ENCODE measurements around the gene TBX2.

TBX2 gene

DNA sequence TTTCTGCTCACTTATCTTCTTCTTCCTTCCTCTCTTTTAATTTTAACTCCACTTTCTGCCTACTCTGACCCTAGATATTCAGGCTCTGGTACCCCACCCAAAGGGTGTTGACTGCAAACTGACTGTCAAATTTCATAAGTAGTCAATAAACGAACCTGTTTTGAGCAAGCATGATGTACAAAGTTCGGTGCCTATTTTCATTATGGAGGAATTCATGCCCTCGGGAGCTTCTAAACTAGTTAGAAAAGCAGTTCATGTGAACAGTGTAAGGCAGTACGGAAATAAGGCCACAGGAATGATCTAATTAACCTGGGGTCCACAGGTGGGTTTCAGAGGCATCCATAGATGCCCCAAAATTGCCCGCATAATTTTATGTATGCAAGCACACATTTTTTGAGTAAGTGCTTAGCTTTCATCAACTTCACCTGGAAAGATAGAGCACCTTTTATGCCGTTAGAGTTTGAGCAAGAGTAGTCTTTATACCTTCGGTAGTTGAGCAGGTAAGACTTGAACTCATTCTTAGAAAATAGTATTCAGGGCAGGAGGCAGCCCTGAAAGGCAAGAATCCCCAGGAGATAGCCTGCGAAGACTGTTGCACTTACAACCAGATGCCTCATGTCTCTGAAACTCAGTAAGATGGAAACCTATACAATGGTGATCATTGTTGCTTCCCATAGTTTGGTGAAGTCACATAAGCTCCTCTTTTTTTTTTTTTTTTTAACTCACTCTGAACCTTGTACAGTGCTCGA is 36.6 kb upstream of the TBX2 start:
- no peaks in the 10 kb centered on the region for H3K27me3 ChIP-seq (ENCODE audit: insufficient read depth, low read length)
- no peak overlapping the region for H3K27ac ChIP-seq (ENCODE audit: low read depth, low read length, poor library complexity, severe bottlenecking)
- TF ChIP-seq, protein P1, sequence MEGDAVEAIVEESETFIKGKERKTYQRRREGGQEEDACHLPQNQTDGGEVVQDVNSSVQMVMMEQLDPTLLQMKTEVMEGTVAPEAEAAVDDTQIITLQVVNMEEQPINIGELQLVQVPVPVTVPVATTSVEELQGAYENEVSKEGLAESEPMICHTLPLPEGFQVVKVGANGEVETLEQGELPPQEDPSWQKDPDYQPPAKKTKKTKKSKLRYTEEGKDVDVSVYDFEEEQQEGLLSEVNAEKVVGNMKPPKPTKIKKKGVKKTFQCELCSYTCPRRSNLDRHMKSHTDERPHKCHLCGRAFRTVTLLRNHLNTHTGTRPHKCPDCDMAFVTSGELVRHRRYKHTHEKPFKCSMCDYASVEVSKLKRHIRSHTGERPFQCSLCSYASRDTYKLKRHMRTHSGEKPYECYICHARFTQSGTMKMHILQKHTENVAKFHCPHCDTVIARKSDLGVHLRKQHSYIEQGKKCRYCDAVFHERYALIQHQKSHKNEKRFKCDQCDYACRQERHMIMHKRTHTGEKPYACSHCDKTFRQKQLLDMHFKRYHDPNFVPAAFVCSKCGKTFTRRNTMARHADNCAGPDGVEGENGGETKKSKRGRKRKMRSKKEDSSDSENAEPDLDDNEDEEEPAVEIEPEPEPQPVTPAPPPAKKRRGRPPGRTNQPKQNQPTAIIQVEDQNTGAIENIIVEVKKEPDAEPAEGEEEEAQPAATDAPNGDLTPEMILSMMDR (IDR thresholded peaks at IDR 0.05; ENCODE audit: low read length): no peak
- no peaks in the 10 kb centered on the region for H4K20me1 ChIP-seq (ENCODE audit: insufficient read depth, low read length)
- H3K9me3 ChIP-seq (ENCODE audit: low read length): no peaks in the 10 kb centered on the region
- H3K36me3 ChIP-seq (ENCODE audit: insufficient read depth, low read length): no peaks in the 10 kb centered on the region
- no peaks in the 10 kb centered on the region for H3F3A ChIP-seq (ENCODE audit: insufficient read depth, low read length)
- no peaks in the 10 kb centered on the region for H3K9me2 ChIP-seq (ENCODE audit: low read depth, low read length)
- no peak overlapping the region for H3K4me2 ChIP-seq (ENCODE audit: low read length)
- no peak overlapping the region for H3K4me3 ChIP-seq (ENCODE audit: low read depth, low read length, poor library complexity, severe bottlenecking)
- no peaks in the 10 kb centered on the region for H3K4me1 ChIP-seq (ENCODE audit: insufficient read depth, low read length, severe bottlenecking)
- no peak overlapping the region for H3K9ac ChIP-seq (ENCODE audit: low read length)
- H2AFZ ChIP-seq (ENCODE audit: low read length): no peak overlapping the region
- H3K79me2 ChIP-seq (ENCODE audit: insufficient read depth, low read length): no peaks in the 10 kb centered on the region

DNA sequence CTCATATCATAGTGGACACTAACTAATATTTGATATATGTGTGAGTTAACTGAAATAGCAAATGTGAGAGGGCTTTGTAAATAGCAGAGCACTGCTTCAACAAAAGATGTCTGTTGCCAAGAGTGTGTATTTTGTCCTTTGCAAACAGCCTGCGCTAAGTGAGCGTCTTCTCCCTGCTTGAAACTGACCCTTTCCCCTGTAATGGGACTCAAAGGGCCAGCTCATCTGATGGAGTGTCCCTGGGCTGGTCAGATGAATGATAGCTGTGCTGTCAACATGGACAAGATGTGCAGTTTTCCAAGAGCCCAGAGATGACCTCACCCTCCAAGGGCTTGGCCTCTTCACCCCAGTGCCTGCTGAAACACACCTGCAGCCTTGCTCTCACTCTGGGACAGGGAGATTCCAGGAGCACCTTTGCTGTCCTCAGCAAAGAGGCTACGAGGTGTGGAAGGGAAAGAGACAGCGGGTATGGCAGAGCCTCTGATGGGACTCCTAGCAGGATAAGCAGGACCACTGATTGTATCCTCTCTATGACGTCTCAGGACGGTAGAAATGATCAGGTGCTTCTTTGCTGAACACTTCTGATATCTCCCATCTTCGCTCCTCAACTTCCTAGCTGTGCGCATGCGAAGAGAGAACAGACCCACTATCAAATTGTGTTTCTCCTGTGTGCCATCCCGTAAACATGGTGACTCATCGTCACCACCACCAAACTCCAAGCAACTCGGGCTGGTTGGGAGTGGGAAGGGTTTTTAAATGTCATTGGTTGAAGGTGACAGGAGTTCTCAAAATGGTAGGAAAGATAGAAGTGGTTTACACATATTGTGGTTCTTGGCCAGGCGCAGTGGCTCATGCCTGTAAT is 35.8 kb upstream of the TBX2 start:
- Histone ChIP-seq H3K9me3 (ENCODE audit: low read length) (no peaks in the 10 kb centered on the region), H2AFZ (ENCODE audit: low read length) (no peak overlapping the region), H3K36me3 (ENCODE audit: insufficient read depth, low read length) (no peaks in the 10 kb centered on the region), H3K79me2 (ENCODE audit: insufficient read depth, low read length) (no peaks in the 10 kb centered on the region), H3K27ac (ENCODE audit: low read depth, low read length, poor library complexity, severe bottlenecking) (no peak overlapping the region), H3K4me2 (ENCODE audit: low read length) (no peak overlapping the region), H3F3A (ENCODE audit: insufficient read depth, low read length) (no peaks in the 10 kb centered on the region), H3K27me3 (ENCODE audit: insufficient read depth, low read length) (no peaks in the 10 kb centered on the region), H3K9ac (ENCODE audit: low read length) (no peak overlapping the region), H3K4me1 (ENCODE audit: insufficient read depth, low read length, severe bottlenecking) (no peaks in the 10 kb centered on the region), H4K20me1 (ENCODE audit: insufficient read depth, low read length) (no peaks in the 10 kb centered on the region), H3K4me3 (ENCODE audit: low read depth, low read length, poor library complexity, severe bottlenecking) (no peak overlapping the region), H3K9me2 (ENCODE audit: low read depth, low read length) (no peaks in the 10 kb centered on the region)
- TF ChIP-seq, protein P1 (IDR thresholded peaks at IDR 0.05; ENCODE audit: low read length): no peak
- TF ChIP-seq EZH2 (IDR thresholded peaks at IDR 0.05; ENCODE audit: borderline replicate concordance, low read length): no peak

DNA sequence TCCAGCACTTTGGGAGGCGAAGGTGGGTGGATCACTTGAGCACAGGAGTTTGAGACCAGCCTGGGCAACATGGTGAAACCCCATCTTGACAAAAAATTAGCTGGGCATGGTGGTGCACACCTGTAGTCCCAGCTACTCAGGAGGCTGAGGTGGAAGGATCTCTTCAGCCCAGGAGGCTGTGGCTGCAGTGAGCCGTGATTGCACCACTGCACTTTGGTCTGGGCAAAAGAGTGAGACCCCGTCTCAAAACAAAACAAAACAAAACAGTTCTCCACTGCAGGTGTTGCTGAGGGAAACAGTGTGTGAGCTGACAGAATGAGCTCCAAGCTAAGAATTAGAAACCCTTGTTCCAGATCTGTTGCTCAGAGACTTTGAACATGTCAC is 35.2 kb upstream of the TBX2 start:
- H3K79me2 ChIP-seq (ENCODE audit: insufficient read depth, low read length): no peaks in the 10 kb centered on the region
- no peaks in the 10 kb centered on the region for H3F3A ChIP-seq (ENCODE audit: insufficient read depth, low read length)
- no peak overlapping the region for H3K4me2 ChIP-seq (ENCODE audit: low read length)
- H3K9me3 ChIP-seq (ENCODE audit: low read length): no peaks in the 10 kb centered on the region
- H3K9me2 ChIP-seq (ENCODE audit: low read depth, low read length): no peaks in the 10 kb centered on the region
- H3K9ac ChIP-seq (ENCODE audit: low read length): no peak overlapping the region
- no peak overlapping the region for H3K4me3 ChIP-seq (ENCODE audit: low read depth, low read length, poor library complexity, severe bottlenecking)
- H3K4me1 ChIP-seq (ENCODE audit: insufficient read depth, low read length, severe bottlenecking): no peaks in the 10 kb centered on the region
- H4K20me1 ChIP-seq (ENCODE audit: insufficient read depth, low read length): no peaks in the 10 kb centered on the region
- H2AFZ ChIP-seq (ENCODE audit: low read length): no peak overlapping the region
- H3K36me3 ChIP-seq (ENCODE audit: insufficient read depth, low read length): no peaks in the 10 kb centered on the region
- H3K27ac ChIP-seq (ENCODE audit: low read depth, low read length, poor library complexity, severe bottlenecking): no peak overlapping the region
- TF ChIP-seq, protein P1 (IDR thresholded peaks at IDR 0.05; ENCODE audit: low read length): no peak
- no peak for TF ChIP-seq EZH2 (IDR thresholded peaks at IDR 0.05; ENCODE audit: borderline replicate concordance, low read length)
- H3K27me3 ChIP-seq (ENCODE audit: insufficient read depth, low read length): no peaks in the 10 kb centered on the region

Data from OCI-LY1 (cell line).